ENCODE data around the gene ADAMTSL1.
"Not testable (repeated sequence)": the region's sequence is repeated elsewhere in the genome, so short reads cannot be mapped to it uniquely, and the experiment has no call there.

ADAMTSL1 gene

GRCh38 chr9:18834740-18835361 lies 360.9 kb downstream of the ADAMTSL1 start:
- no peak for DNase-seq

DNA sequence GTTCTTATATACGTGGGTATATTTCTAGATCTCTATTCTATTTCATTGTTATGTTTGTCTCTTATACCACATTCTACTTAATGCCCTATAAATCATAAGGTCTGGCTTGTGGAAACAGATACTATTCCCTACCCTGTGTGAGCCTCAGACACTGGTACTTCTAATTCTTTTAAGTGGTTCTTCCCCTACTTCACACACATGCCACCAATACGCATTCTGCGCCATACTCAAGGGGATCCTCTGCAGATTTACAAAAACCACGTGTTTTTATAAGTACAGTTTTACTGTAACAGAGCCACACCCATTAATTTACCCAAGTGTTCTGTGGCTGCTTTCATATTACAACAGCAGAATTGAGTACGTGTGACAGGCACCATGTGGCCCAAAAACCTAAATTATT lies 363.4 kb downstream of the ADAMTSL1 start:
- no peak for DNase-seq

DNA sequence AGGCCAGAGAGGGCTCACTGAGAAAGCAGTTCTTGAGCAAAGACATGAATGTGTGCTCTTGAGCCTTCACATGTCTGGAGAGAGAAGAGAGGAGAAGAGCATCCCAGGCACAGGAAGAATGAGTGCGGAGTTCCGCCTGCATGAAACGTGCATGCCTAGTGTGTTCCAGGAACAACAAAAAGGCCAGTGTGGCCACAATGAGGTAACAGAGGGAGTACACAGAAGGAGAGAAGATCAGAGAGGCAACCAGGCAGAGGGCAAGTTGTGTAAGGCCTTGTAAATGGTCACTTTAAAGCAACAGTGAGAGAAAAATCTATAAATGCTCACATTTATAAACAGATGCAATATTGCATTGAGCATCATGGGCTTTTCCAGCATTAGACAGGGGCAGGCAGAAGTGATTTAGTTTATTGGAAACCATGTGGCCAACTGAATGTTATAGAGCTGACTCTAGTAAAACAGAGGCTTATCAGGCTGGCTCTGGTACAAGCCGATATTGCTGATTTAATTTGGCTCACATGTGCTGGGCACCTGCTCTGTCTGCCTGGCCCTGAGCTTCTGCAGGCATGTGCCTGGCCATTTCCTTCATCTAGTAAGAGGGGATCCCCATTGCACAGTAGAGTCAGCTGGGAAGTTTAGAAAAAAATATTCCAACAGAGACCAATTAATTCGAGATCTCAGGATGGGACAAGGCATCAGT lies 373.8 kb downstream of the ADAMTSL1 start:
- DNase-seq = no peak

DNA sequence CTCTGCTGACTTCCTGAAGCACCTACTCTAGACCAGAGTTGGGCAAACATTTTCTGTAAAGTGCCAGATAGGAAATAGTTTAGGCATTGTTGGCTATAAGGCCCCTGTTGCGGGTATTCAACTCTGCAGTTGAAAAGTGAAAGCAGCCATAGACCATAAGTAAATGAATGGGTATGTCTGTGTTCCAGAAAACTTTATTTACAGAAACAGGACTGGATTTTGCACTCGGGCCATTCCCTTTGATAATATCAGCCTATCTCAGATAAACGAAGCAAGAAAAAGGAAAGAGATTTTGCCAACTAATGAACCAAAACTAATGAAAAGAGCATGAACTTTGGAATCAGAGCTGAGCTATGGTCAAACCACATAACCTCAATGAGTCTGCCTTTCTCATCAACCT lies 374.7 kb downstream of the ADAMTSL1 start:
- DNase-seq = no peak

GRCh38 chr9:18849270-18849669 lies 375.3 kb downstream of the ADAMTSL1 start:
- no peak for DNase-seq

DNA sequence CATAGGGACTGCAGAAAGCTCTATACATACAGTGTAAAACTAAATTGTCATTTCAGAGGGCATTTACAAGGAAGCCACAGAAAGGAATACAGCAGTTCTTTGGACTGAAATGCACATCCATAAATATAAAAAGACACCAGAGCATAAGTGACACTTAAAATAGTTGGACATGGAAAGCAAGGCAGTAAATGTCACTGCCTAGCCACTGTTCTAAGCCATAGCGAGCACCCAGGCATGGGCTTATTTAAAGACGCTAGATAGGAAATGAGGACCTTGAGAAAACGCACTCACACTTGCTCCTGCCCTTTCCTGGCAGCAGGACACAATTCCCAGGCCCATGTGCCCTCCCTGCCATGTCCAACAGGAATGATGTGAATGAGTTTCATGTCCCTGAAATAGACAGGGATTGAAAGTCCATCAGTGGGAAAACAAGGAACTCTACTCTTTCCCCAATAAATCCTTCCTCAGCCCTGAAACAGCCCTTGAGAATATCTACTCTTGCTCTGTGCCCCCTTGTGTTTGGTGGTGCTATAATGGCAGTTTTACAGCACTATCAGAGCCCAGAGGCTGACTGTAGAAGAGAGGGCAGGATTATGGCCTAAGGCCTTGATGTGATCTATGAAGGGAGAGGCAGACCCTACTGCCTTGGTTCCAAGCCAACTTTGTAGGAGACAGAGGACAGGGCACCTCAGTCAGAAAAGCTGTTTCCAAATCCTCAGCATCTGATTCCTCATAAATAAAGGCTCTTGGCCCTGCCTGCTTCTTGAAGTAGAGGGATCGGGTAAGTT lies 376.1 kb downstream of the ADAMTSL1 start:
- DNase-seq = no peak

- no peak for DNase-seq
Measured at GRCh38 chr9:18851069-18851795, 377.3 kb downstream of the ADAMTSL1 start.

DNA sequence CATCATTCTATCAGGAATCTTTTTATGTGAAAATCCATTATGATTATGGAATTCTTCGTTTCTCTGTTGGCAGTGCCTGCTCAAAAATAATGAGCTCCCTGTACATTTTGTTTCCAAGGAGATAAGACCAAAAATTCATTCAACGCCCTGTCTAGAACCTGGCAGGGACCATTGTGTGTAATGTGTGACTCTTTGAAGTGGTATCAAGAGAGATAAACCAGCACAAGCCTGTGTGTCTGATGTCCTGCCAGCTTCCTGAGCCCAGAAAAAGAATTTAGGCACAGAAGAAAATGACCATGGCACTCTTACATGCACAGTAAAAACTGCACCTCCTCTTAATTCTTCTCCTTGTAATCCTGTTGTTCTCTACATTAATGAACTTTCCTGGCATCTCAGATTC lies 381.7 kb downstream of the ADAMTSL1 start:
- DNase-seq = no peak

- no peak for DNase-seq
Measured at GRCh38 chr9:18857334-18857733, 383.4 kb downstream of the ADAMTSL1 start.

- DNase-seq = no peak
Measured at GRCh38 chr9:18857769-18858168, 383.8 kb downstream of the ADAMTSL1 start.

DNA sequence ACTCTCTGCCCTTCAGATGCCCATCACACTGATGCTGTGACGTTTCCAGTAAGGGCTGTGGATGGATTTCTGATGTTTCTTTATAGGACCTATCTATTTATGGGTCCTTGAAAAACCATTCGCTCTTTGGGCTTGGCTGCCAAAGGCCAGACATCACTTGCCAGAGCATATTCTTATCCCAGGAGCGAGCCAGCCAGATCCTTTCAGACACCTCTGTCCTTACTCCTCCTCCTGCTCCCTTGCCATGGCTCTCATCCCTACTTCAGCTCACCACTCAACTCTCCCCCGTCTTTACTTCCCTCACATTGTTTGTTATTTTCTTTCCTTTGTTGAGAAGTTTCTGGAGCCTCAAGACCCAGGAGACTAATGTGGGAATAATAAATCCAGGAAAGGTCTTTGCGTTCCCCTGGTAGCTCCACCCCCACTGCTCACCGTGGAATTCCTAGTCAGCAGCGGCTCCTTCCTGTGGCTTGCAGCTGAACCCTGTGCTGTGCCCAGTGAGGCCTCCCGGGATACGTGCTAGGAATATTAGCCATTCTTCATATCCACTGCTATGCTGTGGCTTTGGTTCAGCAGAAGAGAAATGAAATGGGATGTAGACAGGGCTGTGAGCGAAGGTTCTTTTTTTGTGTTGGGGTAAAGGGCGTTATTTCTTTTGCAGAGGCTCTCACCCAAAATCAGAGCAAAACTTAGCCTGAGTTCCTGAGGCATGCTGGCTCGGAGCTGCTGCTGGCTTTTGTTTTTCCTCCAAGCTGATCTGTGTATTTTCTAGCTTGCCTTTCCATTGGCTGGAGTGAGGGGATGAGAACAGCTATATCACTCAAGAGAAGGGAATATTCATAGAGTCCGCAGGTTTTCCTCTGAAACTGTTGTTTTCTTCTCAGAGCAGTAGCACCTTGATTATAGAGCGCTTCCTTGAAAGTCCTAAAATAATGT lies 387.9 kb downstream of the ADAMTSL1 start:
- DNase-seq = no peak

GRCh38 chr9:18863791-18864190 lies 389.8 kb downstream of the ADAMTSL1 start:
- DNase-seq = no peak

DNA sequence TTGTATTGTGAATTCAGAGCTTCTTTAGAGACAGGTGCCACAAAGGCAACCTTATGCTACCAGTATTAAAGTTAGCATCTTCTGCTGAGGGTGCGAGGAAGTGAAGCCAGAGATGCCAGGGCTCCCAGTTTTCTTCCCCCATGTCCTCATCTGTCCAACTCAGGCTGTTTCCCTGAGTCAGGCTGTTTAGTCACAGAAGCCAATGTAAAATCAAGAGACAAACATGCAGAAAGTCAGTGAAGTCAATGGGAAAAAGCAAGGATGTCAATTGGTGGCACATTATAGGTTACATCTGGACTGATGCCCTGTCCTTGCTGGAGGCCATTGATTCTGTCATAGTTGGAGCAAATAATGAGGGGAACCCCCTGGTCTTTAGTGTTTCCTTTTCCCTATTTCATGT lies 390.6 kb downstream of the ADAMTSL1 start:
- DNase-seq = no peak

GRCh38 chr9:18865542-18865941 lies 391.6 kb downstream of the ADAMTSL1 start:
- no peak for DNase-seq

GRCh38 chr9:18866121-18866831 lies 392.3 kb downstream of the ADAMTSL1 start:
- no peak for DNase-seq

- no peak for DNase-seq
Measured at GRCh38 chr9:18869725-18870124, 395.8 kb downstream of the ADAMTSL1 start.

- DNase-seq = no peak
Measured at GRCh38 chr9:18874069-18874468, 400.1 kb downstream of the ADAMTSL1 start.

DNA sequence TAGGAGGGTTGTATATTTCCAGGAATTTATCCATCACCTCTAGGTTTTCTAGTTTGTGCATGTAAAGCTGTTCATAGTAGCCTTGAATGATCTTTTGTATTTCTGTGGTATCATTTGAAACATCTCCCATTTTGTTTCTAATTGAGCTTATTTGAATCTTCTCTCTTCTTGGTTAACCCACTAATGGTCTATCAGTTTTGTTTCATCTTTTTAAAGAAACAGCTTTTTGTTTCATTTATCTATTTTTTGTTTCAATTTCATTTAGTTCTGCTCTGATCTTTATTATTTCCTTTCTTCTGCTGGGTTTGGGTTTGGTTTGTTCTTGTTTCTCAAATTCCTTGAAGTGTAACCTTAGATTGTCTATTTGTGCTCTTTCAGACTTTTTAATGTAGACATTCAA lies 401.0 kb downstream of the ADAMTSL1 start:
- not testable (repeated sequence) for DNase-seq

GRCh38 chr9:18877984-18878383 lies 404.0 kb downstream of the ADAMTSL1 start:
- DNase-seq = no peak

DNA sequence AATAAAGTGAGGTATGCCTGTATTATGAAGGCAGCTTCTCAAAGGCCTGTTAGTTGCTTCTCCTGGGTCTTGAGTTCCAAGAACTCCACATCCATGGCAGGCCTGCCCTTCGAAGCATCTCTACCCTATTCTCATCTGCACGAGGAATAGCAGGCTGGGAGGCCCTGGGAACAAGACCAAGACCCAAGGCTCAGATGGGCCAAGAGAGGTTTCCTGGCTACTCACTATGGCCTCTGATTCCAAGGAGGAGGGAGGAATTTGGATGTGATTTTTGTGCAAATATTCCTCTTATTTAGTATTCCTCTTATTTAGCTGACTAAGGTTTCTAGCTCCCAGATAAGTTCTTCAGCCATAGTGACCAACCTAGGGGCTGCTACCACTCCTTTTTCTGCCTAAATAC lies 407.8 kb downstream of the ADAMTSL1 start:
- DNase-seq = no peak

DNA sequence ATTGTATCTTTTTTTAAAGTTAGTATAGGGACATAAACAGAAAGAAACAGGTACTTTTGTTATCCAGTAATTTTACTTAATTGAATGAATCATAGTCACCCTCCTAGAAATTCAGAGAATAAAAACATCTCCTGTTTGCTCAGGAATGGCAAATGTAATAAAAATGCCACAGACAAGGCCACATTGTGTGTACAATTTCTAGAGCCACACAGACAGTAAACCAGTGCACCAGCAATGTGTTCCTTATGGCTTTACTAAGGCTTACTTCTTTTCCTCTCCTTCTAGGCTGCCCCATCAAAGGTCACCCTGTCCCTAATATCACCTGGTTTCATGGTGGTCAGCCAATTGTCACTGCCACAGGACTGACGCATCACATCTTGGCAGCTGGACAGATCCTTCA lies 413.6 kb downstream of the ADAMTSL1 start:
- DNase-seq = no peak

DNA sequence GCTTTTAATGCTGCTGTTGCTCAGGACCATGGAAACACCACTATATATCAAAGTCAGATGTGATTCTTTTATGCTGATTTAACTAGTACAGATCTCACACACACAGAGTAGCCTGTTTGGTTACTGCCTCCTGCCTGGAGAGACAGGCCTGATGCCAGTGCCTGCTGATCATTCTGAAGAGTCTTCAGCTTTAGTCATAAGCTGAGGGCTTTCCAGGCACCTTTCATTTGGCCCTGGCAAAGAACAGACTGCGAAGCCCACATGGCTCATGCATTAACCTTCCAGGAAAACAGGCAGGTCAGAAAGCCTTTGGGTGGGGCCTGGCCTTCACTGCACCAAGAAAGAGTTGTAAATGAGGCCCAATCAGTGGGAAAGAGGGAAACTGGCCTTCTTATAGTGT lies 414.3 kb downstream of the ADAMTSL1 start:
- no peak for DNase-seq
